GM19397 (cell line): ENCODE results near the gene SF3B6.
A peak's percentile ranks its signal among the peaks of the same experiment; 100 is the strongest.
"Not testable (repeated sequence)": the region's sequence is repeated elsewhere in the genome, so short reads cannot be mapped to it uniquely, and the experiment has no call there.

Experiments
- ATAC-seq: cut with Tn5 transposase; IDR thresholded peaks from one replicate; pipeline ENCODE4 v1.9.1; 2021; ENCODE audit warnings: mild to moderate bottlenecking, moderate library complexity; ENCODE audit not compliant: unreplicated experiment

SF3B6 gene

DNA sequence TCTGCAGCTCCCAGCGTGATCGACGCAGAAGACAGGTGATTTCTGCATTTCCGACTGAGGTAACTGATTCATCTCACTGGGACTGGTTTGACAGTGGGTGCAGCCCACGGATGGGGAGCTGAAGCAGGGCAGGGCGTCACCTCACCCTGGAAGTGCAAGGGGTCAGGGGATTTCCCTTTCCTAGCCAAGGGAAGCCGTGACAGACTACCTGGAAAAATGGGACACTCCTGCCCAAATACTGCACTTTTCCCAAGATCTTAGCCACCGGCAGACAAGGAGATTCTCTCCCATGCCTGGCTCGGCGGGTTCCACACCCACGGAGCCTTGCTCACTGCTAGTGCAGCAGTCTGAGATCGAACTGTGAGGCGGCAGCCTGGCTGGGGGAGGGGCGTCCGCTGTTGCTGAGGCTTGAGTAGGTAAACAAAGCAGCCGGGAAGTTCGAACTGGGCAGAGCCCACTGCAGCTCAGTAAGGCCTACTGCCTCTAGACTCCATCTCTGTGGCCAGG is 19.1 kb upstream of the SF3B6 start:
- not testable (repeated sequence) for ATAC-seq

- not testable (repeated sequence) for ATAC-seq
Observed at GRCh38 chr2:24093270-24093669, 17.1 kb upstream of the SF3B6 start.

DNA sequence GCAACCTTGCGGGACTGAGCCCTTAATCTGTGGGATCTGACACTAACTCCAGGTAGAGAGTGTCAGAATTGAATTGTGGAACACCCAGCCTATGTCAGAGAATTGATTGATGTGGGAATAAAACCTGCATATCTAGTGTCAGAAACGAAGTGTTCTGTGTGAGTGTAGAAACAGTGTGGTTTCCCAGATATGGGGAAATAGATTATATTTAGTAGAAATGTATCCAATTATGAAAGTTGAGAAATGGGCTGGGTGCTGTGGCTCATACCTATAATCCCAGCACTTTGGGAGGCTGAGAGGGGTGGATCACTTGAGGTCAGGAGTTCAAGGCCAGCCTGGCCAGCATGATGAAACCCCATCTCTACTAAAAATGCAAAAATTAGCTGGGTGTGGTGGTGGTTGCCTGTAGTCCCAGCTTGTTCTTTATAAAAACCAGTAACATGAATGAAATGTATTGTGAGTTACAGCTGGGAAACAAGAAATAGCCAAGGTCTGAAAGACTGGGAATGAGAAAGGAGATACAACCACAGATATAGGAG is 12.8 kb upstream of the SF3B6 start:
- no peak for ATAC-seq

- ATAC-seq: no peak
Observed at GRCh38 chr2:24087032-24087431, 10.9 kb upstream of the SF3B6 start.

- ATAC-seq: no peak
Observed at GRCh38 chr2:24086241-24086640, 10.1 kb upstream of the SF3B6 start.

DNA sequence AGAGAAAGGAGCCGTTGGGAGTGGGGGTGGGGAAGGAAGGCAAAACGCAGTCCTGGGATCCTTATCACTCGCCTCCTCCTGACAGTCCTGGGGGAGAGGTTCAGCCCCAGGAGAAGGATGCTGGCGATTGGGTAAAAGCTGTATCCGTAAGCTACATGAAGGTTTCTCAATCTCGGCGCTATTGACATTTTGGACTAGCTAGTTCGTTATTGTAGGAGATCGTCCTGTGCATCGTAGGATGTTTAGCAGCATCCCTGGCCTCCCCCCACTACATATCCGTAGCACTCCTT is 9.0 kb upstream of the SF3B6 start:
- ATAC-seq: no peak

GRCh38 chr2:24084386-24085199 is 8.5 kb upstream of the SF3B6 start, which contains the start of gene TP53I3:
Gene TP53I3 (minus strand): TSS chr2:24084834. CDS start chr2:24084326, 508 bp downstream.
- ATAC-seq: peak; percentile 84

DNA sequence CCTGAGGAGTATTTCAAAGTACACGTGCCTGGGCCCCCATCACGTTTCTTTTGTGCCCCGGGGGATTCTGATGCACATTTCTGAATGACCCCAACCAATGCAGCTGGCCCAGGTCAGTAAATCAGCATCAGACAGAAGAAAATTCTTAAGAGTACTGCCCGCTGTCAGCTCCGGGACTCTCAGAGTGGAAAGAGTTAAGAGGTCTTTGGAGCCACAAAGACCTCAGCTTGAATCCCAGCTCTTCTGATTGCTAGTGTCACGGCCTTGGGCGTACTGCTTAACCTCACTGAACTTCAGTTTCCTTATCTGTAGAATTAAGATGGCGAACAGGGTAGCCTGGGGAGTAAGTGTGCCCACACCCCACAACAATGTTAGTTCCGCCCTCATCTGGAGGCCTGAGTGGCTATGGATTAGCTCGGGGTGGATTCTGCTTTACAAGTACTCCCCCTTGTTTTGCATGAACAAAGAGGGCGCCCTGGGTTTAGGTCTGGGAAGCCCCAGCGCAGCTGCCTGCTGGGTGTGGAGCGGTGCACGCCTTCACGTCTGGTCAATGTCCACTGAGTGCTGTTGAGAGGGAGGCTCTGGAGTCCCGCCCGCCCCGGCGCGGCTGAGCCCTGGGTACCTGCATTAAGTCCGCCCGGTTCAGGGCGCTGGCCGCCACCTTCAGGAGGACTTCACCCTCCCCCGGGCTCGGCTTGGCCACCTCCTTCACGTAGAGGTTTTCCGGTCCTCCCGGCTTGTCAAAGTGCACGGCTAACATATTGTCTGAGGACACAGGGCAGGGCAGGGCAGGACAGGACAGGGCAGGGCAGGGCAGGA is 7.7 kb upstream of the SF3B6 start:
- ATAC-seq: peak; percentile 72

DNA sequence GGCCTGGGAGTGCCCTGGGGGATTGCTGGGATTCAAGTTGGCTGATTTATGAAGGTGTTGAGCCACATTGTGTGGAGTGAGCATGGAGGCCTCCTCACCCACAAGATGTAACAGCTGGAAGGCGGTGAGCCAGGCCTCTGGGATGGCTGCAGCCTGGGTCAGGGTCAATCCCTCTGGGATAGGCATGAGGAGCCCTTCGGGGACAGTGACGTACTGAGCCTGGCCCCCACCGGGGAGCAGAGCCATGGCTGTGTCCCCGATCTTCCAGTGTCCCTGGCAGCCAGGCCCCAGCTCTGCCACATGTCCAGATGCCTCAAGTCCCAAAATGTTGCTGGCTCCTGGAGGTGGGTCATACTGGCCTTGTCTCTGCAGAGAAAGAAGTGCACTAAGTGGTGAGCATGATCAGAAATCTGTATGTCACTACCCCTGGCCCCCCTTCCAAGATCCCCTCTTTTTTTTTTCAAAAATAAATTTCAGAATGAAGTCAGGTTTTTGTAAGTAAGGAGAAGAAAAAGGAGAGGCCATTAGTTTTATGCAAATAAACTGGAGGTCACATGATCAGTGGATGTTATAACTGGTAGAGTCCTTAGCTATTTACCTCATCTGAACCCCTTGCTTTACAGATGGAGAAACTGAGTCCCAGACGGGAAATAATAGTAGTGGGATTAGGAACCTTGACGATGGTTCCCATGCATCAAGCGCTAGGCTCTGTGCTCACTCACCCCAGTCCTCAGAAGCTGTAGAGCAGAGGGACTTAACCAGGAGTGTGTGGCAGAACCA is 6.9 kb upstream of the SF3B6 start:
- no peak for ATAC-seq

- ATAC-seq: no peak
Observed at GRCh38 chr2:24080701-24081100, 4.6 kb upstream of the SF3B6 start.

DNA sequence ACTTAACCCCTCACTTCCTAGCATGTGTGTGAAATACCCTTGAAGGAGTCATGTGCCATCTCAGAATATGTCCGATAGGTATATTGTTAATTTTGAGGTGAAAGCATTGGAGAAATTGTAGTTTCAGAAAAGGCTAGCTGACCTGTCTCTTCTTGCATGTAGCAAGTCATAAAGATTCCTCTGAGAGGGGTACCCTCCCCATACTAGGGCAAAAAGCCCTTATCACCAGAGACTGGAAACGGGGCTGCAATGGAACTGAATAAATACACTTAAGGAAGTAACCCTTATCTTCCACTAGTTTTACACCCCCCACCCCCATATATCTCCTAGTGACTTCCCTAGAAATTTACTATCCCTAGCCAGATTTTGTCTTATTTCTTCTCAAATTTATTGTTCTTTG is 1.8 kb upstream of the SF3B6 start:
- ATAC-seq: no peak

DNA sequence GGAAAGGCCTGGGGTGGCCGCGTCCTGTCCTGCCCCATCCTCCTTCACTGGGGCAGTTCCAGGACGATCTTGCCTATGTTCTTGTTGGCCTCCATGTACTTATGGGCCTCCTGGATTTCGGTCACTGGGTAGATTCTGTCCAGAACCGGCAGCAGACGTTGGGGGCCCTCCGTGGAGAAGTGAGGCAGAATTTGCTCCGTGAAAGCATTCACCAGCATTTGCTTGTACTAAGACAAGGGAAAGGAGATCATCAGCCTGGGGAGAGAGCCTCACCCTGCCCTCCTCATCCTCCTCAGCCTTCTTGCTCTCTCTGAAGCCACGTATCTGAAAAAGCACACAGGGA is 1.4 kb upstream of the SF3B6 start:
- ATAC-seq: no peak

DNA sequence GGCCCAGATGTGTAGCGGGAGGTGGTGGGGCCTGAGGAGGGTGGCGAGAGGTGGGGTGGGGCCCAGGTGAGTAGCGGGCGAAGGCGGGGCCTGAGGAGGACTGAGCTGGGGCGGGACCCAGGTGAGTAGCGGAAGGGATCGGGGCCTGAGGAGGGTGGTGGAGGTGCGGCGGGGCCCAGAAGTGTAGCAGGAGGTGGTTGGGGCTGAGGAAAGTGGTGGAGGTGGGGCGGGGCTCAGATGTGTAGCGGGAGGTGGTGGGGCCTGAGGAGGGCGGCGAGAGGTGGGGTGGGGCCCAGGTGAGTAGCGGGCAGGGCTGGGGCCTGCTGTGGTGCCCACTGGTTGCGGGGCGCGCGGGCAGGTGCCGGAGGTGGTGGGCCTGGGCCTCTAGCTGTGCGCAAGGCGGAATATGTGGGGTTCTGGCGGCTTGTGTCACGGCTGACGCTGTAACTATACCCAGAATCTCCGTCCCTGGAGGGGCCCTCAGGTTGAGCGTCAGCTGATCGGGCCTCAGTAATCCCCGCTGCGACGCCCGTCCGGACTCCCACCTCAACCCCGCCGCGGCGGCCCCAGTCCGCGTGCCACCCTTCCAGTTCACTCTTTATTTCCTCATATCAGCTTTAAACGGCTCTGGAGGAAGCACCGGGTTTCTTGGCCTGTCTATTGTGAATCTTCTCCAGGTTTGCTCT is 866 bp upstream of the SF3B6 start:
- peak; percentile 18 for ATAC-seq

GRCh38 chr2:24075259-24075658 is 867 bp downstream of the SF3B6 start:
- ATAC-seq: no peak

- ATAC-seq: no peak
Observed at GRCh38 chr2:24073816-24074215, 2.3 kb downstream of the SF3B6 start.

- ATAC-seq: no peak
Observed at GRCh38 chr2:24072259-24072658, 3.9 kb downstream of the SF3B6 start.

DNA sequence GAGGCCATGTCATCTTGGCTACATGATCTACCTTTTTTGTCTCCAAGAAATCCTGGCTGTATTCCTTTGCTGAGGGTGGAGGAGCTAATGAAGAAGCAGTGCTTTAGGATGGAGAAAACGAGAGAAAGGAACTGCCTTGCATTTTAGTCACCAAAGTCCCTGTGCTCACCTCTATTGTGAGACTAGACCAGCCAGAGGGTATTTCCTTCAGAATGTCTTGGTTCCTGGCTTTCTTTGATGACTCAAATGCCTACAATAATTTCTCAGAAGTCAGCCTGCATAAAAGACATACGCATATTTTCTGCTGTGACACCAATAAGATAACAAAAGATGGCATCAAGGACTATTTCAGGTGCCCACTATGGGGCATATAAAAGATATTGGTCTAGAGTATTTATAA is 10.8 kb downstream of the SF3B6 start:
- no peak for ATAC-seq

- no peak for ATAC-seq
Observed at GRCh38 chr2:24058564-24059271, 17.4 kb downstream of the SF3B6 start.

GRCh38 chr2:24055750-24056149 is 20.4 kb downstream of the SF3B6 start:
- no peak for ATAC-seq
